Esophagus squamous epithelium (tissue), 4 donors: ENCODE measurements around the gene AFAP1L2.

ENCODE experiments used
- CTCF ChIP-seq, 6 experiments: fragments of 450-650 bp in 4 of 6; fragments of 200-600 bp in 2 of 6; sonication (generic) in 2 of 6; IDR thresholded peaks; one replicate each; pipeline ENCODE4 v1.5.1; 2016 to 2019; ENCODE audit warnings: antibody characterized with exemption in 6 of 6, mild to moderate bottlenecking in 4 of 6, moderate library complexity in 4 of 6
- POLR2A ChIP-seq, 4 donors: fragments of 450-650 bp; IDR thresholded peaks; one replicate each; pipeline ENCODE4 v1.6.1; 2017; ENCODE audit warnings: antibody characterized with exemption in 4 of 4, mild to moderate bottlenecking in 4 of 4, moderate library complexity in 3 of 4

- TF ChIP-seq CTCF (IDR thresholded peaks at IDR 0.05) (no peak), POLR2A (IDR thresholded peaks at IDR 0.05) (no peak)
Measured at GRCh38 chr10:114316744-114317143, 87.6 kb downstream of the AFAP1L2 start.
